IPS-18a (cell line): ENCODE data around the gene RGS12.

ENCODE experiments used
- H3K27ac ChIP-seq: one replicate; pipeline ENCODE4 v1.5.1; 2013; ENCODE audit warnings: low read length
- H3K27me3 ChIP-seq: one replicate; pipeline ENCODE4 v1.6.1; 2013; ENCODE audit warnings: mild to moderate bottlenecking, low read length; ENCODE audit not compliant: control insufficient read depth, insufficient read depth
- H3K36me3 ChIP-seq: one replicate; pipeline ENCODE4 v1.6.1; 2013; ENCODE audit warnings: low read depth, low read length; ENCODE audit not compliant: control insufficient read depth
- H3K4me1 ChIP-seq: one replicate; pipeline ENCODE4 v1.6.1; 2013; ENCODE audit warnings: low read depth, low read length; ENCODE audit not compliant: control insufficient read depth
- H3K4me3 ChIP-seq: one replicate; pipeline ENCODE4 v1.5.1; 2013; ENCODE audit warnings: low read length
- H3K9ac ChIP-seq: one replicate; pipeline ENCODE4 v1.6.1; 2013; ENCODE audit warnings: mild to moderate bottlenecking, low read length, moderate library complexity
- H3K9me3 ChIP-seq: one replicate; pipeline ENCODE4 v1.6.1; 2013; ENCODE audit warnings: low read depth, low read length; ENCODE audit not compliant: control insufficient read depth

RGS12 gene

DNA sequence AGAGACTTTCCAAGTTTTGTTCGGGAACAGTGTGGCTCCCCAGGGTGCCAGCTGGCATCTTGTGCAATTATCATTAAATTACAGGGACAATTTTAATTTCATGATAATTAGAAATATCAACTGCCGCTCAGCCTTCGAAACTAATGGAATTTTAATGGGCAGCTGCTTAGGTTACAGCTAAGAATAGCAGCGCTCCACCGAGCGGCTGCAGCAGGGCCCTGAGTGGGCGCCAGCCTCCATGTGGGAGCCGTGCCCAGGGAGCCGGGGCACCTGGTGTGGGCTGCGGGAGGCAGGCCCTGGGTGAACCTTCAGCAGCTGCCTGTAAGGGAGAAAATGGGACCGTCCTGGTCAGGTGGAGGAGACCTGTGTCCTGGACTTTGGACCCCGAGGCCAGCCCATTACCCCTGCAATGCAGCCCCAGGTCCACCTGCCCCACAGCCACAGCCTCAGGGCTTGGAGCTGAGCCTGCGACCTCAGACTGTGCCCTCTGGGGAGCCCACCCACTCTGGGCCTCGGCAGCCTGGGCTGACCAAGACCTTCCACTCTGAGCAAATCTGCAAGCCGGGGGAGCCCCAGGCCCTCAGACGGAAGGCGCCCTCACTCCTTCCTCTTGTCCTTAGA, 22.7 kb upstream of the RGS12 start:
- H3K4me3 ChIP-seq, result no peak overlapping the region
- no peak overlapping the region for H3K9ac ChIP-seq
- H3K4me1 ChIP-seq, result no peaks in the 10 kb centered on the region
- no peaks in the 10 kb centered on the region for H3K36me3 ChIP-seq
- H3K9me3 ChIP-seq, result no peaks in the 10 kb centered on the region
- H3K27me3 ChIP-seq, result no peaks in the 10 kb centered on the region
- no peak overlapping the region for H3K27ac ChIP-seq

DNA sequence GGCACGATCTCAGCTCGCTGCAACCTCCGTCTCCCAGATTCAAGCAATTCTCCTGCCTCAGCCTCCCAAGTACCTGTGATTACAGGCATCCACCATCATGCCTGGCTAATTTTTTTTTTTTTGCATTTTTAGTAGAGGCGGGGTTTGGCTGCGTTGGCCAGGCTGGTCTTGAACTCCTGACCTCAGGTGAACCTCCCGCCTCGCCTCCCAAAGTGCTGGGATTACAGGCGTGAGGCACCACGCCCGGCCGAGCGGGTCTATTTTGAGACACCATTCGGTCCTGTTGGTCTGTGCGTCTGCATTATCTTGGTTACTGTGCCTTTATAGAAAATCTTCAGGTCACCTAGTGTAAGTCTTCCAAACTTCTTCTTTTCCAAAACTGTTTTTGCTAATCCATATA, 21.7 kb upstream of the RGS12 start:
- no peak overlapping the region for H3K9ac ChIP-seq
- H3K27me3 ChIP-seq, result no peaks in the 10 kb centered on the region
- H3K4me1 ChIP-seq, result no peaks in the 10 kb centered on the region

GRCh38 chr4:3276986-3277385, 15.8 kb upstream of the RGS12 start:
- no peak overlapping the region for H3K27ac ChIP-seq
- no peaks in the 10 kb centered on the region for H3K27me3 ChIP-seq
- H3K9ac ChIP-seq, result no peak overlapping the region
- no peak overlapping the region for H3K4me3 ChIP-seq
- no peaks in the 10 kb centered on the region for H3K4me1 ChIP-seq
- H3K36me3 ChIP-seq, result no peaks in the 10 kb centered on the region
- no peaks in the 10 kb centered on the region for H3K9me3 ChIP-seq

More for the DNA sequence above, 21.7 kb upstream of the RGS12 start:
- H3K9me3 ChIP-seq, result no peaks in the 10 kb centered on the region
- H3K4me3 ChIP-seq, result no peak overlapping the region
- no peak overlapping the region for H3K27ac ChIP-seq
- H3K36me3 ChIP-seq, result no peaks in the 10 kb centered on the region

GRCh38 chr4:3280466-3280865, 12.4 kb upstream of the RGS12 start:
- Histone ChIP-seq H3K27me3 (no peaks in the 10 kb centered on the region), H3K4me3 (no peak overlapping the region), H3K27ac (no peak overlapping the region), H3K9ac (no peak overlapping the region), H3K4me1 (no peaks in the 10 kb centered on the region), H3K9me3 (no peaks in the 10 kb centered on the region), H3K36me3 (no peaks in the 10 kb centered on the region)

- H3K4me1 ChIP-seq, result no peaks in the 10 kb centered on the region
- H3K4me3 ChIP-seq, result no peak overlapping the region
- H3K27me3 ChIP-seq, result no peaks in the 10 kb centered on the region
- H3K9me3 ChIP-seq, result no peaks in the 10 kb centered on the region
- no peaks in the 10 kb centered on the region for H3K36me3 ChIP-seq
- H3K27ac ChIP-seq, result no peak overlapping the region
- H3K9ac ChIP-seq, result no peak overlapping the region
These were observed 9.3 kb upstream of the RGS12 start for GRCh38 chr4:3283483-3283882.

- Histone ChIP-seq H3K9ac (no peak overlapping the region), H3K4me3 (no peak overlapping the region), H3K27ac (no peak overlapping the region), H3K36me3 (no peaks in the 10 kb centered on the region), H3K27me3 (no peaks in the 10 kb centered on the region), H3K9me3 (no peaks in the 10 kb centered on the region), H3K4me1 (no peaks in the 10 kb centered on the region)
These were observed 8.9 kb upstream of the RGS12 start for GRCh38 chr4:3283916-3284315.

DNA sequence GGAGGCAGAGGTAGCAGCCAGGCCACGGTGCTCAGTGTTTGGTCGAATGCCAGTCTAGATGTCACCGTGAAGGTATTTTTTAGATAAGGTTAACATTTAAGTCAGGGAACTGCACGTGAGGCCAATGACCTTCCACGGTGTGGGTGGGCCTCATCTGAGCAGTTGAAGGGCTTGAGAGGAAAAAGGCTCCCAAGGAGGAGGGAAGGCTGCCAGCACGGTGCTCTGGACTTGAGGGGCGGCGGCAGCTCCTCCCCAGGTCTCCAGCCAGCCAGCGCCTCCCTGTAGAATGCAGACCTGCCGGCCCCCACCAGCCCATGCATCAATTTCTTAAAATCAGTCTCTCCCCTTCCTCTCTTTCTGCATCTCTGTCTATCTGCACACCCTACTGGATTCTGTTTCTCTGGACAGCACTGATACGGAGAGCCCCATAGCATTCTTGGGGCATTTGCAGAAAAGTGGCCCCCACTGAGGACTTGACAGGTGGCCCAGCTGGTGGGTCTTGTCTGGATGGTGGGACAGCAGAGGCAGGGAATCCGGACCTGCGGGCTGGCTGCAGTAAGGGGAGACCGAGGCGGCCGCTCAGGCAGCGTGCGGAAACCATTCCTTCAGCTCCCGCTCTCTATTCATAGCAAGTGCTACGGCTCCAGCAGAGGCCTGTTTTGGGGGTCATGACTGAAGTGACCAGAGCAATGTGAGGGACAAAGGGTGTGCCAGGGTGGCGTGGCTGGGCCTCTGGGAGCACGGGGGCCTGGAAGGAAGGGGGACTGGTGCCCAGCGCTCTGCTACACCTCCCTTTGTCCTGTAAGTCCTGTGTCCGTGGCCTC, 7.9 kb upstream of the RGS12 start:
- H3K4me1 ChIP-seq, result no peaks in the 10 kb centered on the region
- no peak overlapping the region for H3K27ac ChIP-seq
- no peak overlapping the region for H3K4me3 ChIP-seq
- H3K9me3 ChIP-seq, result no peaks in the 10 kb centered on the region
- peaks cover 4% of the 10 kb centered on the region for H3K27me3 ChIP-seq
- no peak overlapping the region for H3K9ac ChIP-seq
- H3K36me3 ChIP-seq, result no peaks in the 10 kb centered on the region

- Histone ChIP-seq H3K36me3 (no peaks in the 10 kb centered on the region), H3K27ac (no peak overlapping the region), H3K4me3 (no peak overlapping the region), H3K9ac (no peak overlapping the region), H3K4me1 (no peaks in the 10 kb centered on the region), H3K9me3 (no peaks in the 10 kb centered on the region), H3K27me3 (peaks cover 12% of the 10 kb centered on the region)
These were observed 7.1 kb upstream of the RGS12 start for GRCh38 chr4:3285558-3286334.

- H3K27me3 ChIP-seq, result peaks cover 20% of the 10 kb centered on the region
- H3K4me3 ChIP-seq, result no peak overlapping the region
- H3K4me1 ChIP-seq, result peaks cover 3% of the 10 kb centered on the region
- H3K27ac ChIP-seq, result no peak overlapping the region
- H3K36me3 ChIP-seq, result no peaks in the 10 kb centered on the region
- no peaks in the 10 kb centered on the region for H3K9me3 ChIP-seq
- H3K9ac ChIP-seq, result no peak overlapping the region
These were observed 6.3 kb upstream of the RGS12 start for GRCh38 chr4:3286335-3287175.

- Histone ChIP-seq H3K27me3 (peaks cover 25% of the 10 kb centered on the region), H3K9me3 (no peaks in the 10 kb centered on the region), H3K27ac (no peak overlapping the region), H3K9ac (no peak overlapping the region), H3K4me1 (peaks cover 6% of the 10 kb centered on the region), H3K4me3 (no peak overlapping the region), H3K36me3 (no peaks in the 10 kb centered on the region)
These were observed 5.4 kb upstream of the RGS12 start for GRCh38 chr4:3287271-3287971.
